RWPE2 (cell line): ENCODE measurements around the gene RIMKLB.
"Not testable (repeated sequence)": the region's sequence is repeated elsewhere in the genome, so short reads cannot be mapped to it uniquely, and the experiment has no call there.

Source experiments
- ATAC-seq: fragments of 200-7000 bp; cut with Tn5 transposase; 3 replicates; pipeline ENCODE4 v1.9.1; 2021; ENCODE audit warnings: low read depth
- DNase-seq: peaks from one replicate; pipeline ENCODE4 v3.0.0-alpha.2; 2020; ENCODE audit warnings: low spot score
- H3K27ac ChIP-seq: fragments of 450-650 bp; 2 replicates; pipeline ENCODE4 v1.5.1; 2017; ENCODE audit warnings: mild to moderate bottlenecking; ENCODE audit not compliant: poor library complexity, severe bottlenecking
- H3K27me3 ChIP-seq: fragments of 250-450 bp; sonication (Bioruptor Pico); 2 replicates; pipeline ENCODE4 v1.5.1; 2021; ENCODE audit warnings: mild to moderate bottlenecking, moderate library complexity; ENCODE audit not compliant: insufficient read depth, poor library complexity, severe bottlenecking
- H3K36me3 ChIP-seq: fragments of 250-450 bp; sonication (Bioruptor Pico); 2 replicates; pipeline ENCODE4 v1.5.1; 2020; ENCODE audit warnings: low read depth, mild to moderate bottlenecking, moderate library complexity
- H3K4me1 ChIP-seq: fragments of 250-450 bp; sonication (Bioruptor Pico); 2 replicates; pipeline ENCODE4 v1.5.1; 2021; ENCODE audit warnings: mild to moderate bottlenecking, moderate library complexity; ENCODE audit not compliant: insufficient read depth, poor library complexity, severe bottlenecking
- H3K4me3 ChIP-seq: fragments of 250-450 bp; sonication (Bioruptor Pico); 2 replicates; pipeline ENCODE4 v1.5.1; 2021; ENCODE audit warnings: mild to moderate bottlenecking, moderate library complexity; ENCODE audit not compliant: severe bottlenecking
- H3K9me3 ChIP-seq: fragments of 250-450 bp; sonication (Bioruptor Pico); 2 replicates; pipeline ENCODE4 v1.5.1; 2021; ENCODE audit warnings: mild to moderate bottlenecking, moderate library complexity; ENCODE audit not compliant: severe bottlenecking
- CTCF ChIP-seq: fragments of 450-650 bp; IDR thresholded peaks from one replicate; pipeline ENCODE4 v1.5.1; 2017; ENCODE audit warnings: mild to moderate bottlenecking, moderate library complexity; ENCODE audit not compliant: poor library complexity, severe bottlenecking

Gene RIMKLB

GRCh38 chr12:8813572-8814357 is 116.0 kb downstream of the RIMKLB start:
- no peak overlapping the region for H3K27ac ChIP-seq
- no peaks in the 10 kb centered on the region for H3K27me3 ChIP-seq
- no peak for TF ChIP-seq CTCF
- H3K36me3 ChIP-seq = no peaks in the 10 kb centered on the region
- DNase-seq = no peak
- no peaks in the 10 kb centered on the region for H3K4me1 ChIP-seq
- H3K9me3 ChIP-seq = no peaks in the 10 kb centered on the region
- no peak overlapping the region for H3K4me3 ChIP-seq
- ATAC-seq = no peak

- H3K27ac ChIP-seq = no peak overlapping the region
- TF ChIP-seq CTCF = no peak
Measured at GRCh38 chr12:8816448-8817050, 118.8 kb downstream of the RIMKLB start.

GRCh38 chr12:8817856-8818255 is 120.1 kb downstream of the RIMKLB start:
- Histone ChIP-seq H3K27me3 (no peaks in the 10 kb centered on the region), H3K27ac (no peak overlapping the region), H3K4me1 (no peaks in the 10 kb centered on the region), H3K36me3 (no peaks in the 10 kb centered on the region), H3K9me3 (no peaks in the 10 kb centered on the region), H3K4me3 (no peak overlapping the region)
- ATAC-seq (no peak), DNase-seq (no peak)
- TF ChIP-seq CTCF = no peak

More at GRCh38 chr12:8816448-8817050, 118.8 kb downstream of the RIMKLB start:
- ATAC-seq (no peak), DNase-seq (no peak)
- Histone ChIP-seq H3K4me1 (no peaks in the 10 kb centered on the region), H3K36me3 (no peaks in the 10 kb centered on the region), H3K27me3 (no peaks in the 10 kb centered on the region), H3K4me3 (no peak overlapping the region), H3K9me3 (no peaks in the 10 kb centered on the region)

GRCh38 chr12:8818526-8818925 is 120.7 kb downstream of the RIMKLB start:
- TF ChIP-seq CTCF = no peak
- ATAC-seq = no peak
- no peaks in the 10 kb centered on the region for H3K4me1 ChIP-seq

GRCh38 chr12:8819666-8819980 is 121.8 kb downstream of the RIMKLB start:
- Histone ChIP-seq H3K27me3 (no peaks in the 10 kb centered on the region), H3K4me3 (no peak overlapping the region), H3K36me3 (no peaks in the 10 kb centered on the region), H3K4me1 (no peaks in the 10 kb centered on the region), H3K9me3 (no peaks in the 10 kb centered on the region), H3K27ac (no peak overlapping the region)
- TF ChIP-seq CTCF = no peak
- DNase-seq (no peak), ATAC-seq (no peak)

More at GRCh38 chr12:8818526-8818925, 120.7 kb downstream of the RIMKLB start:
- Histone ChIP-seq H3K36me3 (no peaks in the 10 kb centered on the region), H3K4me3 (no peak overlapping the region), H3K9me3 (no peaks in the 10 kb centered on the region), H3K27me3 (no peaks in the 10 kb centered on the region), H3K27ac (no peak overlapping the region)
- no peak for DNase-seq

- not testable (repeated sequence) for H3K36me3 ChIP-seq, H3K4me3 ChIP-seq, H3K4me1 ChIP-seq, DNase-seq, H3K27ac ChIP-seq, H3K27me3 ChIP-seq, H3K9me3 ChIP-seq, ATAC-seq
Measured at GRCh38 chr12:8820676-8821407, 123.1 kb downstream of the RIMKLB start.
